Suprapubic skin (tissue), 4 donors: ENCODE measurements around the gene NLGN4Y. TPM values are rescaled to one million over a fixed set of nuclear protein-coding genes. Genes with fewer than 3 reads are reported as not detected.

Experiments used
- DNase-seq, 2 donors: peaks; one replicate each; pipeline ENCODE4 v3.0.0-alpha.2; 2019; ENCODE audit warnings: low spot score in 2 of 2
- H3K27ac ChIP-seq: fragments of 200-600 bp; sonication (generic); one replicate; pipeline ENCODE4 v1.5.1; 2019
- H3K27me3 ChIP-seq: fragments of 200-600 bp; sonication (generic); one replicate; pipeline ENCODE4 v1.5.1; 2019
- H3K36me3 ChIP-seq: fragments of 200-600 bp; sonication (generic); one replicate; pipeline ENCODE4 v1.5.1; 2019
- H3K4me1 ChIP-seq: fragments of 200-600 bp; sonication (generic); one replicate; pipeline ENCODE4 v1.5.1; 2019
- H3K4me3 ChIP-seq: fragments of 200-600 bp; sonication (generic); one replicate; pipeline ENCODE4 v1.5.1; 2019; ENCODE audit warnings: mild to moderate bottlenecking
- H3K9me3 ChIP-seq: fragments of 200-600 bp; sonication (generic); one replicate; pipeline ENCODE4 v1.5.1; 2019
- EP300 ChIP-seq: sonication (generic); formaldehyde crosslinking; IDR thresholded peaks from one replicate; pipeline ENCODE4 v1.6.1; 2017; ENCODE audit warnings: antibody characterized with exemption
- POLR2A ChIP-seq, 2 donors: fragments of 450-650 bp; IDR thresholded peaks; one replicate each; pipeline ENCODE4 v1.6.1; 2017; ENCODE audit warnings: antibody characterized with exemption in 2 of 2, mild to moderate bottlenecking in 2 of 2, moderate library complexity in 2 of 2
- POLR2AphosphoS5 ChIP-seq, 3 donors: sonication (generic); formaldehyde crosslinking; IDR thresholded peaks; one replicate each; pipeline ENCODE4 v1.6.1; 2017; ENCODE audit warnings: antibody characterized with exemption in 3 of 3
- WGBS: methylation state at CpG from one replicate; pipeline ENCODE4 v1.1.5; 2018; 5-methylcytosine and 5-hydroxymethylcytosine counted together
- total RNA-seq, 4 donors: library from RNA; depleted of rRNA; stranded (reverse); fragments of >200 nt; gene quantifications; one replicate each; pipeline ENCODE4 v1.1.0, GENCODE V29; 2016
- TF ChIP-seq, protein P1 (sequence below), 2 donors: fragments of 200-600 bp in 1 of 2; fragments of 450-650 bp in 1 of 2; sonication (generic) in 1 of 2; IDR thresholded peaks; one replicate each; pipeline ENCODE4 v1.5.1; 2016 to 2019; ENCODE audit warnings: antibody characterized with exemption in 2 of 2, mild to moderate bottlenecking in 1 of 2, moderate library complexity in 1 of 2

Gene NLGN4Y
- total RNA-seq, 4 donors from 2014 or later = 10.7 to 11.1 TPM; not detected in 2

DNA sequence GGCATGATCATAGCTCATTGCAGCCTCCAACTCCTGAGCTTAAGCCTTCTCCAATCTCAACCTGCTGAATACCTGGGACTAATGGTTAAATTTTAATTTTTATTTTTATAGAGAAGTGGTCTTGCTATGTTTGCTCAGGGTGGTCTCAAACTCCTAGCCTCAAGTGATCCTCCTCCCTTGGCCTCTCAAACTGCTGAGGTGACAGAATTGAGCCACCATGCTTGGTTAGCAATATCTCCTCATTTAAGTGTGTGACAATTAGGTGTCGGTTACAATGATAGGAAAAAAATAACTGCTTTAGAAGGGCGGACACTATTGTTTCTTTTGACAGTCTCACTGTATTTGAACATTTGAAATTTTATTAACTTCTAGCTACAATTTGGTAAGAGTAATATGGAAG, 300.3 kb downstream of the NLGN4Y start:
- Histone ChIP-seq H3K27me3 (no peaks in the 10 kb centered on the region), H3K9me3 (no peaks in the 10 kb centered on the region)
- no peak for DNase-seq

DNA sequence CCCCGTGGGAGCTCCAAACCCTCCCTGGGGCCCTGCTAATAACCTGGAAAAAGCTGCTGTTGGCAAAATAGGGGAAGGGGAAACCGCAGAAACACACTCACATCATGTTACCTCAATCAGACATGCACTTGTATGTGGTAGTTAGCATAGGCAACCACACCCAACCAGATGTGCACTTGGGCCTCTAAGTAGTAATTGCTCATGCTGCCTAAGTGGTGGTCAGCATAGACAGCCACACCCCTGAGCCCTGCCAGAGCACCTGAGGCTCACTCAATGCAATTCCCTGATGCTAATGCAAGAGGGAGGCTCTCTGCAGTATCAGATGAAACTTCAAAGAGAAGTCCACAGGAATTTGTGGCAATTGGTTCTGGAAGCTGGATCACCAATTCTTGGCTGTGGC, 301.4 kb downstream of the NLGN4Y start:
- TF ChIP-seq POLR2AphosphoS5 (IDR thresholded peaks at IDR 0.05) (no peak), EP300 (no peak), POLR2A (IDR thresholded peaks at IDR 0.05) (no peak)
- TF ChIP-seq, protein P1, sequence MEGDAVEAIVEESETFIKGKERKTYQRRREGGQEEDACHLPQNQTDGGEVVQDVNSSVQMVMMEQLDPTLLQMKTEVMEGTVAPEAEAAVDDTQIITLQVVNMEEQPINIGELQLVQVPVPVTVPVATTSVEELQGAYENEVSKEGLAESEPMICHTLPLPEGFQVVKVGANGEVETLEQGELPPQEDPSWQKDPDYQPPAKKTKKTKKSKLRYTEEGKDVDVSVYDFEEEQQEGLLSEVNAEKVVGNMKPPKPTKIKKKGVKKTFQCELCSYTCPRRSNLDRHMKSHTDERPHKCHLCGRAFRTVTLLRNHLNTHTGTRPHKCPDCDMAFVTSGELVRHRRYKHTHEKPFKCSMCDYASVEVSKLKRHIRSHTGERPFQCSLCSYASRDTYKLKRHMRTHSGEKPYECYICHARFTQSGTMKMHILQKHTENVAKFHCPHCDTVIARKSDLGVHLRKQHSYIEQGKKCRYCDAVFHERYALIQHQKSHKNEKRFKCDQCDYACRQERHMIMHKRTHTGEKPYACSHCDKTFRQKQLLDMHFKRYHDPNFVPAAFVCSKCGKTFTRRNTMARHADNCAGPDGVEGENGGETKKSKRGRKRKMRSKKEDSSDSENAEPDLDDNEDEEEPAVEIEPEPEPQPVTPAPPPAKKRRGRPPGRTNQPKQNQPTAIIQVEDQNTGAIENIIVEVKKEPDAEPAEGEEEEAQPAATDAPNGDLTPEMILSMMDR (IDR thresholded peaks at IDR 0.05) = no peak
- WGBS = no CpG with 5 or more reads among the region's 2 CpGs
- H3K4me1 ChIP-seq = no peaks in the 10 kb centered on the region
- no peak overlapping the region for H3K27ac ChIP-seq
- no peaks in the 10 kb centered on the region for H3K9me3 ChIP-seq
- no peaks in the 10 kb centered on the region for H3K36me3 ChIP-seq
- no peaks in the 10 kb centered on the region for H3K27me3 ChIP-seq
- no peak for DNase-seq
- H3K4me3 ChIP-seq = no peak overlapping the region

More for the DNA sequence above, 300.3 kb downstream of the NLGN4Y start:
- H3K27ac ChIP-seq = no peak overlapping the region
- H3K36me3 ChIP-seq = no peaks in the 10 kb centered on the region
- no peak overlapping the region for H3K4me3 ChIP-seq
- TF ChIP-seq, protein P1 (IDR thresholded peaks at IDR 0.05) = no peak
- TF ChIP-seq POLR2AphosphoS5 (IDR thresholded peaks at IDR 0.05) (no peak), POLR2A (IDR thresholded peaks at IDR 0.05) (no peak), EP300 (no peak)
- no CpG with 5 or more reads among the region's 2 CpGs for WGBS
- no peaks in the 10 kb centered on the region for H3K4me1 ChIP-seq

DNA sequence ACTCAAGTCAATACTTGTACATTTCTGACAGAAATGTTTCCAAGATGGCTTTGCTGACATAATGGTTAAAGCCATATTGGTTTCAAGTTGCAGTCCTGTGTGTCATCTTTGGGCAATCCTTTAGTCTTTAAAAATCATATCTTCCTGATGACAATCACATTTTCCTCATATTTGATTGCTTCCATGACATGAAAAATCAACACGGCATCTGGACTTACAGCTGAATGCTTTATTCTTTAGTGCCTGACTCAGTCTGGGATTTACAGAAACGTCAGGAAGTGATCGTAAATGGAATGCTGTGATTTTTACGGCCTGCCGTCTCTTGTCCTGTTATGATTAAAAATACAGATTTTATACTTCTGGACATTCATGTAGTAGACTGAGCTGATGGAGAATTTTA, 304.2 kb downstream of the NLGN4Y start:
- no peak for DNase-seq
- Histone ChIP-seq H3K4me3 (no peak overlapping the region), H3K36me3 (no peaks in the 10 kb centered on the region), H3K4me1 (no peaks in the 10 kb centered on the region), H3K9me3 (no peaks in the 10 kb centered on the region), H3K27me3 (no peaks in the 10 kb centered on the region), H3K27ac (no peak overlapping the region)
- TF ChIP-seq POLR2AphosphoS5 (IDR thresholded peaks at IDR 0.05) (no peak), EP300 (no peak)
- no CpG with 5 or more reads among the region's 5 CpGs for WGBS

DNA sequence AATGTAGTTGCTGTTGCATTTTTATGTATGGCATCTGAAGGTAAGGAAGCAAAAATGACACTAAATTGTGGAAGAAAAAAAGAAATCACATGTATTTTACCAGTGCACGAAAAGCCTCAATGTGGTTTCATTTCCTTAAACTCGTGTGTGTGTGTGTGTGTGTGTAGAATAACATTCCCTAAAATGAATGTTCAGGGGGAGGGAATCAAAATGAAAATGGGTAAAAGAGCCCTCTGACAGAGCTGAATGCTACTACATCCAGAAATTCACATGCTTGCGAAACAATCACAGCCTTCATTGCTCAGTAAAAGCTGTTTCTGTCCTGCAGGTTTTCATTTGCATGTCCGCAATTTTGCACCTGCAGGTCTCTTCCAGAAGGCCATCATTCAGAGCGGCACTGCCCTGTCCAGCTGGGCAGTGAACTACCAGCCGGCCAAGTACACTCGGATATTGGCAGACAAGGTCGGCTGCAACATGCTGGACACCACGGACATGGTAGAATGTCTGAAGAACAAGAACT, 305.1 kb downstream of the NLGN4Y start:
- DNase-seq = no peak
- Histone ChIP-seq H3K4me1 (no peaks in the 10 kb centered on the region), H3K27me3 (no peaks in the 10 kb centered on the region), H3K9me3 (no peaks in the 10 kb centered on the region), H3K27ac (no peak overlapping the region), H3K36me3 (no peaks in the 10 kb centered on the region), H3K4me3 (no peak overlapping the region)
- no CpG with 5 or more reads among the region's 9 CpGs for WGBS
- TF ChIP-seq EP300 = no peak
- TF ChIP-seq, protein P1 (IDR thresholded peaks at IDR 0.05) = no peak
- TF ChIP-seq POLR2A (IDR thresholded peaks at IDR 0.05) = no peak
- TF ChIP-seq POLR2AphosphoS5 (IDR thresholded peaks at IDR 0.05) = no peak

DNA sequence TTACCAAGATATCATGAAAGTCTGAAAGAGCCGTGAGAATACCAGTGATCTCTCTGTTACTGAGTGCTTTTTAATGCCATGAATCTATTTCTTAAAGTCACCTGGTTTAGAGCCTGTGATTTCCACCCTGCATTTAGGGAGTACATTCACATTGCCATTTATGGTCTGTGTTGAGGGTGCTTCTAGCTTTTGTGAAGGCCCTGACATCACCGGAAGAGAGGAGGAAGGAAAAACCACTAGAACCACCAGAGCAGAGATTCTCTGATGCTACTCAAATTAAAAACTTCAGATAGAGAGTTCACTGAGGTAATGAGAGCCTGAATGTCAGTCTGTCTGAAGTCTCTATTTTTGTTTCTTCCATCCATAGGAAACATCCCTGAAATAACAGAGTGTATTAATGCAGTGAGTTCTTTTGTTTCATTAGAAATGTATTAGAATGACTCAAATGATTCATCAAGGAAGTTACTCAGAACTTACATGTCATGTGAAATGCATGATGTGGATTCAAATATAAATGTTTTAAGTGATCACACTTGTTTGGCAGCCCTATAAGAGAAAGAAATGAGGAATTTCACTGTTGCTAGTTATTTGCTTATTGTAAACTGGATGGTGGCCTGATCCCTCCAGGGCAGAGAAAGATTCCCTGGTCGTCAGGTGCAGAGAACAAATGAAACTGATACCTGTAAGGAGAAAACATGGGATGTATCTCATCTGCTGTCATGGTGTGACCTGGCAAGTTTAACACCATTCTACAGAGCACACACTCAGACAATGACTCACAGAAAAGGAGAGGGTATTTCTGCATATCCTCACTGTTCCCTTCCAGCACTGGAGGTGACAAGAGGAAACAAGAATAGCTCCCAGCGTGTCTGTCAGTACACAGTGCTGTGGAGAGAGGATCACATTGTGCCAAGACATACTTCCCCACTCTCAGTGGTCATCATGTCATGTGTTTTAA, 310.1 kb downstream of the NLGN4Y start:
- Histone ChIP-seq H3K9me3 (no peaks in the 10 kb centered on the region), H3K27ac (no peak overlapping the region), H3K4me3 (no peak overlapping the region), H3K4me1 (no peaks in the 10 kb centered on the region), H3K36me3 (no peaks in the 10 kb centered on the region), H3K27me3 (no peaks in the 10 kb centered on the region)
- TF ChIP-seq POLR2A (IDR thresholded peaks at IDR 0.05) (no peak), EP300 (no peak), POLR2AphosphoS5 (IDR thresholded peaks at IDR 0.05) (no peak)
- TF ChIP-seq, protein P1 (IDR thresholded peaks at IDR 0.05) = no peak
- no CpG with 5 or more reads among the region's 4 CpGs for WGBS
- DNase-seq = no peak
